Memory B cell (primary cell): ENCODE measurements around the gene LRP11.

ENCODE experiments used
- ATAC-seq: fragments of 150-1000 bp; cut with Tn5 transposase; 2 replicates; pipeline ENCODE4 v1.10.0; 2021; ENCODE audit warnings: low read depth, mild to moderate bottlenecking, moderate library complexity
- DNase-seq, 2 donors: peaks; one replicate each; pipeline ENCODE4 v3.0.0; 2022; ENCODE audit warnings: low spot score in 2 of 2
- H3K27ac Mint-ChIP-seq: one replicate; pipeline ENCODE4 v1.8.0; 2022; ENCODE audit warnings: mild to moderate bottlenecking, moderate library complexity, mixed read lengths
- H3K27me3 Mint-ChIP-seq: one replicate; pipeline ENCODE4 v1.8.0; 2022; ENCODE audit warnings: mixed read lengths
- H3K36me3 Mint-ChIP-seq: one replicate; pipeline ENCODE4 v1.8.0; 2022; ENCODE audit warnings: mild to moderate bottlenecking, mixed read lengths
- H3K4me1 Mint-ChIP-seq: one replicate; pipeline ENCODE4 v1.8.0; 2022; ENCODE audit warnings: mixed read lengths
- H3K4me3 Mint-ChIP-seq: one replicate; pipeline ENCODE4 v1.8.0; 2022; ENCODE audit warnings: mild to moderate bottlenecking, moderate library complexity, mixed read lengths
- H3K9me3 Mint-ChIP-seq: one replicate; pipeline ENCODE4 v1.8.0; 2022; ENCODE audit warnings: mixed read lengths

Gene LRP11

GRCh38 chr6:149891259-149891658 lies 27.1 kb upstream of the LRP11 start:
- DNase-seq (no peak), ATAC-seq (no peak)
- no peaks in the 10 kb centered on the region for H3K4me1 Mint-ChIP-seq
- no peak overlapping the region for H3K27ac Mint-ChIP-seq
- H3K4me3 Mint-ChIP-seq: no peak overlapping the region
- no peaks in the 10 kb centered on the region for H3K9me3 Mint-ChIP-seq
- peaks cover 18% of the 10 kb centered on the region for H3K27me3 Mint-ChIP-seq
- no peaks in the 10 kb centered on the region for H3K36me3 Mint-ChIP-seq

- no peak overlapping the region for H3K27ac Mint-ChIP-seq
- no peak overlapping the region for H3K4me3 Mint-ChIP-seq
- H3K36me3 Mint-ChIP-seq: no peaks in the 10 kb centered on the region
- H3K4me1 Mint-ChIP-seq: no peaks in the 10 kb centered on the region
- H3K9me3 Mint-ChIP-seq: no peaks in the 10 kb centered on the region
- H3K27me3 Mint-ChIP-seq: peaks cover 18% of the 10 kb centered on the region
- DNase-seq: no peak
- no peak for ATAC-seq
These were observed 26.5 kb upstream of the LRP11 start for GRCh38 chr6:149890629-149891045.

- DNase-seq: no peak
- no peak overlapping the region for H3K4me3 Mint-ChIP-seq
- no peaks in the 10 kb centered on the region for H3K9me3 Mint-ChIP-seq
- H3K27me3 Mint-ChIP-seq: peaks cover 17% of the 10 kb centered on the region
- H3K27ac Mint-ChIP-seq: no peak overlapping the region
- no peaks in the 10 kb centered on the region for H3K36me3 Mint-ChIP-seq
- ATAC-seq: no peak
- no peaks in the 10 kb centered on the region for H3K4me1 Mint-ChIP-seq
These were observed 25.2 kb upstream of the LRP11 start for GRCh38 chr6:149889326-149889725.

- DNase-seq (no peak), ATAC-seq (no peak)
- Mint-ChIP-seq H3K36me3 (no peaks in the 10 kb centered on the region), H3K4me3 (no peak overlapping the region), H3K27ac (no peak overlapping the region), H3K9me3 (no peaks in the 10 kb centered on the region), H3K4me1 (no peaks in the 10 kb centered on the region), H3K27me3 (peaks cover 16% of the 10 kb centered on the region)
These were observed 24.5 kb upstream of the LRP11 start for GRCh38 chr6:149888659-149889058.

GRCh38 chr6:149888093-149888492 lies 23.9 kb upstream of the LRP11 start:
- DNase-seq (no peak), ATAC-seq (no peak)
- no peak overlapping the region for H3K4me3 Mint-ChIP-seq
- H3K4me1 Mint-ChIP-seq: no peaks in the 10 kb centered on the region
- peaks cover 16% of the 10 kb centered on the region for H3K27me3 Mint-ChIP-seq
- no peak overlapping the region for H3K27ac Mint-ChIP-seq
- H3K36me3 Mint-ChIP-seq: no peaks in the 10 kb centered on the region
- no peaks in the 10 kb centered on the region for H3K9me3 Mint-ChIP-seq

- ATAC-seq (no peak), DNase-seq (no peak)
- Mint-ChIP-seq H3K36me3 (no peaks in the 10 kb centered on the region), H3K27me3 (peaks cover 16% of the 10 kb centered on the region), H3K4me3 (no peak overlapping the region), H3K4me1 (no peaks in the 10 kb centered on the region), H3K27ac (no peak overlapping the region), H3K9me3 (no peaks in the 10 kb centered on the region)
These were observed 23.2 kb upstream of the LRP11 start for GRCh38 chr6:149887343-149887742.

GRCh38 chr6:149885888-149886287 lies 21.7 kb upstream of the LRP11 start:
- H3K27me3 Mint-ChIP-seq: peaks cover 12% of the 10 kb centered on the region
- no peaks in the 10 kb centered on the region for H3K36me3 Mint-ChIP-seq
- no peak overlapping the region for H3K4me3 Mint-ChIP-seq
- ATAC-seq: no peak
- H3K27ac Mint-ChIP-seq: no peak overlapping the region
- no peaks in the 10 kb centered on the region for H3K9me3 Mint-ChIP-seq
- H3K4me1 Mint-ChIP-seq: no peaks in the 10 kb centered on the region
- DNase-seq: no peak

GRCh38 chr6:149884617-149885016 lies 20.5 kb upstream of the LRP11 start:
- no peaks in the 10 kb centered on the region for H3K9me3 Mint-ChIP-seq
- ATAC-seq: no peak
- peaks cover 17% of the 10 kb centered on the region for H3K27me3 Mint-ChIP-seq
- H3K27ac Mint-ChIP-seq: no peak overlapping the region
- H3K36me3 Mint-ChIP-seq: no peaks in the 10 kb centered on the region
- no peak for DNase-seq
- no peaks in the 10 kb centered on the region for H3K4me1 Mint-ChIP-seq
- H3K4me3 Mint-ChIP-seq: no peak overlapping the region

- no peak overlapping the region for H3K27ac Mint-ChIP-seq
- no peak overlapping the region for H3K4me3 Mint-ChIP-seq
These were observed 20.1 kb upstream of the LRP11 start for GRCh38 chr6:149884215-149884614.

GRCh38 chr6:149881860-149882259 lies 17.7 kb upstream of the LRP11 start:
- Mint-ChIP-seq H3K4me1 (no peaks in the 10 kb centered on the region), H3K9me3 (no peaks in the 10 kb centered on the region), H3K4me3 (no peak overlapping the region), H3K36me3 (no peaks in the 10 kb centered on the region), H3K27ac (no peak overlapping the region), H3K27me3 (peaks cover 22% of the 10 kb centered on the region)
- DNase-seq: no peak
- ATAC-seq: no peak

More at GRCh38 chr6:149884215-149884614, 20.1 kb upstream of the LRP11 start:
- peaks cover 18% of the 10 kb centered on the region for H3K27me3 Mint-ChIP-seq
- no peaks in the 10 kb centered on the region for H3K36me3 Mint-ChIP-seq
- no peaks in the 10 kb centered on the region for H3K4me1 Mint-ChIP-seq
- no peaks in the 10 kb centered on the region for H3K9me3 Mint-ChIP-seq
- no peak for ATAC-seq
- DNase-seq: no peak

GRCh38 chr6:149881066-149881766 lies 17.1 kb upstream of the LRP11 start:
- Mint-ChIP-seq H3K27me3 (peaks cover 22% of the 10 kb centered on the region), H3K36me3 (no peaks in the 10 kb centered on the region), H3K27ac (no peak overlapping the region), H3K4me3 (no peak overlapping the region), H3K9me3 (no peaks in the 10 kb centered on the region), H3K4me1 (no peaks in the 10 kb centered on the region)
- no peak for DNase-seq
- no peak for ATAC-seq

GRCh38 chr6:149877659-149878058 lies 13.5 kb upstream of the LRP11 start:
- Mint-ChIP-seq H3K27me3 (peaks cover 27% of the 10 kb centered on the region), H3K4me3 (no peak overlapping the region), H3K4me1 (no peaks in the 10 kb centered on the region), H3K27ac (no peak overlapping the region), H3K9me3 (no peaks in the 10 kb centered on the region), H3K36me3 (no peaks in the 10 kb centered on the region)
- ATAC-seq (no peak), DNase-seq (no peak)

- no peak for DNase-seq
- peaks cover 26% of the 10 kb centered on the region for H3K27me3 Mint-ChIP-seq
- no peaks in the 10 kb centered on the region for H3K36me3 Mint-ChIP-seq
These were observed 12.2 kb upstream of the LRP11 start for GRCh38 chr6:149876241-149876933.

GRCh38 chr6:149872233-149872632 lies 8.1 kb upstream of the LRP11 start:
- Mint-ChIP-seq H3K4me1 (peaks cover 3% of the 10 kb centered on the region), H3K27me3 (peaks cover 10% of the 10 kb centered on the region), H3K4me3 (no peak overlapping the region), H3K9me3 (no peaks in the 10 kb centered on the region), H3K27ac (no peak overlapping the region), H3K36me3 (no peaks in the 10 kb centered on the region)
- no peak for ATAC-seq
- DNase-seq: no peak

More at GRCh38 chr6:149876241-149876933, 12.2 kb upstream of the LRP11 start:
- no peak overlapping the region for H3K4me3 Mint-ChIP-seq
- ATAC-seq: no peak
- no peaks in the 10 kb centered on the region for H3K9me3 Mint-ChIP-seq
- H3K27ac Mint-ChIP-seq: no peak overlapping the region
- no peaks in the 10 kb centered on the region for H3K4me1 Mint-ChIP-seq

GRCh38 chr6:149871182-149871581 lies 7.0 kb upstream of the LRP11 start:
- no peak for DNase-seq
- H3K27me3 Mint-ChIP-seq: peaks cover 7% of the 10 kb centered on the region
- ATAC-seq: no peak
- H3K36me3 Mint-ChIP-seq: no peaks in the 10 kb centered on the region
- H3K4me1 Mint-ChIP-seq: peaks cover 3% of the 10 kb centered on the region
- no peaks in the 10 kb centered on the region for H3K9me3 Mint-ChIP-seq
- no peak overlapping the region for H3K4me3 Mint-ChIP-seq
- H3K27ac Mint-ChIP-seq: no peak overlapping the region
